Measurements from ENCODE around the gene AURKB. TPM values are rescaled to one million over a fixed set of nuclear protein-coding genes. Genes with fewer than 3 reads are reported as not detected.
A peak's percentile ranks its signal among the peaks of the same experiment; 100 is the strongest.

AURKB gene
- total and polyA plus RNA-seq, 2 of the 13 experiments (the other 11 are each of a cell fraction or from before 2014, with no cell fraction given), result 29.5 to 75.3 TPM

GRCh38 chr17:8173056-8173870, 37.1 kb downstream of the AURKB start (continued):
- TF ChIP-seq ARID4A (CRISPR knock-in tag; IDR thresholded peaks at IDR 0.05; ENCODE audit: borderline replicate concordance) (peak; percentile 65; the same call in 1 of the 2 replicates), TERF1 (CRISPR knock-in tag; IDR thresholded peaks at IDR 0.05) (peak; percentile 85; the same call in 1 of the 2 replicates), ZNF143 (CRISPR knock-in tag; IDR thresholded peaks at IDR 0.05) (peak; percentile 92), PCBP2 (optimal IDR thresholded peaks at IDR 0.05; ENCODE audit: low read depth, low read length, poor library complexity, severe bottlenecking) (no peak), ZNF761 (CRISPR knock-in tag; conservative IDR thresholded peaks at IDR 0.05) (no peak), ZNF580 (CRISPR knock-in tag; IDR thresholded peaks at IDR 0.05; ENCODE audit: borderline replicate concordance, low read depth) (peak; percentile 99), ZBTB3 (CRISPR knock-in tag; IDR thresholded peaks at IDR 0.05; ENCODE audit: borderline replicate concordance, low read depth) (no peak), MED13 (CRISPR knock-in tag; IDR thresholded peaks at IDR 0.05) (peak; percentile 96), ZHX2 (IDR thresholded peaks at IDR 0.05; ENCODE audit: low read depth) (peak; percentile 26; the same call in 1 of the 2 replicates), ZHX2 (CRISPR knock-in tag; IDR thresholded peaks at IDR 0.05; ENCODE audit: borderline replicate concordance) (peak; percentile 97), SRSF4 (IDR thresholded peaks at IDR 0.05; ENCODE audit: low read depth, low read length, poor library complexity, severe bottlenecking) (no peak), ZNF333 (CRISPR knock-in tag; IDR thresholded peaks at IDR 0.05; ENCODE audit: borderline replicate concordance) (no peak), SKIL (CRISPR knock-in tag; IDR thresholded peaks at IDR 0.05; ENCODE audit: borderline replicate concordance) (peak; percentile 16; the same call in 1 of the 2 replicates)

Measured in HepG2 (cell line).